GM12875 (cell line): Measurements from ENCODE around the gene ANO2.

Experiments used
- H3K4me3 ChIP-seq: one replicate; pipeline ENCODE4 v1.5.1; 2011; ENCODE audit warnings: low read depth, low read length, control low read depth
- TF ChIP-seq, protein P1 (sequence below): IDR thresholded peaks from 2 replicates; pipeline ENCODE4 v1.5.1; 2011; ENCODE audit warnings: low read depth, mild to moderate bottlenecking, control low read depth, inconsistent platforms, low read length, moderate library complexity, borderline replicate concordance; ENCODE audit not compliant: insufficient read depth

Gene ANO2

DNA sequence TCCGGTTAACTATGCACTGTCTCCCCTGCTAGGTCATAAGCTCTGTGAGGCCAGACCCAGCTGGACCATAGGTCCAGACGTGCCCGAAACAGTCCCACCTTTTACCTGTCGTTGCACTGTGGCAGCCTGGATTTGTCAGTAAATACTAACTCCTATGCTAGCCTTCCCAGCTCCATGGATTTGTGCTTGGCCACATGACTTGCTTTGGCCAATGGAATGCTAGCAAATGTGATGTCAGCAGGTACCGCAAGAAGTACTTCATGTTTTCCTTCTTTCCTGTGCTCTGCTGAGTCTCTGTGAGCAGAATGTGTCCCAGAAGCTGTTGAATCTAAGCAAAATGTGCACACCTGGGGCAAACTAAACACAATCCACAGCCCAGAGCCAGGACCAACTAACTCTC, 157.2 kb downstream of the ANO2 start:
- TF ChIP-seq, protein P1, sequence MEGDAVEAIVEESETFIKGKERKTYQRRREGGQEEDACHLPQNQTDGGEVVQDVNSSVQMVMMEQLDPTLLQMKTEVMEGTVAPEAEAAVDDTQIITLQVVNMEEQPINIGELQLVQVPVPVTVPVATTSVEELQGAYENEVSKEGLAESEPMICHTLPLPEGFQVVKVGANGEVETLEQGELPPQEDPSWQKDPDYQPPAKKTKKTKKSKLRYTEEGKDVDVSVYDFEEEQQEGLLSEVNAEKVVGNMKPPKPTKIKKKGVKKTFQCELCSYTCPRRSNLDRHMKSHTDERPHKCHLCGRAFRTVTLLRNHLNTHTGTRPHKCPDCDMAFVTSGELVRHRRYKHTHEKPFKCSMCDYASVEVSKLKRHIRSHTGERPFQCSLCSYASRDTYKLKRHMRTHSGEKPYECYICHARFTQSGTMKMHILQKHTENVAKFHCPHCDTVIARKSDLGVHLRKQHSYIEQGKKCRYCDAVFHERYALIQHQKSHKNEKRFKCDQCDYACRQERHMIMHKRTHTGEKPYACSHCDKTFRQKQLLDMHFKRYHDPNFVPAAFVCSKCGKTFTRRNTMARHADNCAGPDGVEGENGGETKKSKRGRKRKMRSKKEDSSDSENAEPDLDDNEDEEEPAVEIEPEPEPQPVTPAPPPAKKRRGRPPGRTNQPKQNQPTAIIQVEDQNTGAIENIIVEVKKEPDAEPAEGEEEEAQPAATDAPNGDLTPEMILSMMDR = no peak
- H3K4me3 ChIP-seq = no peak overlapping the region

DNA sequence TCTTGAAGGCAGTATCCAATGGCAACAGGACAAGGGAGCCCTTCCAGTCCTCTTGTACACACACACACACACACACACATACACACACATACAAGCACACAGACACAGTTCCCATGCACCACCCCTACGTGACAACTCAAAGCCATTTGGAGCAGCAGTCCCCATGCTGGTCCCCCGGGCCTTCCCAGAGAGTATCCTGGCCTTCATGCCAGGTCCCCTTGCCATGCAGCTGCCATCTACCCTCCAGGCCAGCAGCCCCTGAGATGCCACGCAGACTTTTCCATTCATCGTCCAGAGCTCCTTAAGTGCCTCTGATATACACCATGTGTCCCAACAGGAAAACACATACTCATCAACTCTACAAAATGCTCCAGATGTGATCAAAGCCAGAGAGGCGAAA, 159.5 kb downstream of the ANO2 start:
- H3K4me3 ChIP-seq = no peak overlapping the region
- TF ChIP-seq, protein P1 = no peak

DNA sequence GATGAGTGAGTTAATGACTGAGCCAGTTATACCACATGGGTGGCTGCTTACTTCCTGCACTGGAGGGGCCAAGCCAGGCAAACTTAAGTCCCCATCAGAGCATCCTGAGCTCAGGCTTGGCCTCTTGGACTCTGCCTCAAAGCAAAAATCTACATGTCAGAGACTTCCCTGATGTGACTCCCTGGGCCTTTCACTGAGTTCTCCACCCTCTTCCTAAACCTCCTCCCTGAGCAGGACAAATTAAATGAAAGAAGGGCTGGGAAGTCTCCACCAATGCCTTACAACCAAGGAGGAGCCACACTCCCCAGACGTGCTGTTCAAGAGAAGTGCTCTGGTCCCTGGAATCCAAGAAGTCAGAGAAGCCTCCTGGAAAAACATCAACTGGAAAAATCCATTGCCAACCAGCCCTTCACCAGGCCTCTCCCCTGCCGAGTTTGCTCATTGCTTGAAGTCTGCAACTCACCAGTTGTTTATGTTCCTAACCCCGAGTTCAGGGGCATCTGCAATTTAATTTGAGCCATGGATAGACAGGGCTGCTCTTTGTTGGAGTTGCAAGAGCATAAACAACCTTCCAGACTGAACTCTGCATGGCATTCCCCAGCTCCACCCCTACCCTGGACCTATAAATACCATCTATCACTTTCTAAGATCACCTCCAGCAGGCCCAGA, 160.5 kb downstream of the ANO2 start:
- no peak overlapping the region for H3K4me3 ChIP-seq
- TF ChIP-seq, protein P1 = no peak

DNA sequence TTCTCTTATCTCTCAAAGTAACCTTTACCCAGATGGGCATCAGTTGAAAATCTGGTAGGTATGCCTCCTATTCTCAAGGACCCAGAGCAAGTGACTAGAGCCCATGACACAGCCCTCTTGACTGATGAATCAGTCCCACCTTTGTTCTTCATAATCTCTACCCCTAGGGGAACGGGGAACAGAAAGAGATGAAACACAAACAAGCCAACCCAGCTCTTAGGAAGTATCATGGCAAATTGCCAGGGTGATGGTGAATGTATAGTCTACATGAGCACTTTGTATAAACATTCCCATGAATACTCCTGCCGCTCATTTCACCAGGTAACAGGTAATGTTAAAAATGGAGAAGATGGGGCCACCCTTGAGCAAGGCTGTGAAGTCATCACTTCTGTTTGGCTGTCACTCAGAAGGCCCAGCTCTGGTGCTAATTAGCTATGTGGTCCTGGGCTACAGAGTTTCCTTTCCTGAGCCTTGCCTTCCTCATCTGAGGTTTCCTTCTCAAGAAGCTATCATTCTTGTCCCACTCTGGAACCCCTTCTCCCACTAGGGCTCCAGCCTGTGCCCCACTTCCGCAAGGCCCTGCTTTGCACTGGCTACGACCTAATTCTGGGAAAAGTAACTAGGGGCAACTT, 161.7 kb downstream of the ANO2 start:
- TF ChIP-seq, protein P1 = no peak
- H3K4me3 ChIP-seq = no peak overlapping the region

DNA sequence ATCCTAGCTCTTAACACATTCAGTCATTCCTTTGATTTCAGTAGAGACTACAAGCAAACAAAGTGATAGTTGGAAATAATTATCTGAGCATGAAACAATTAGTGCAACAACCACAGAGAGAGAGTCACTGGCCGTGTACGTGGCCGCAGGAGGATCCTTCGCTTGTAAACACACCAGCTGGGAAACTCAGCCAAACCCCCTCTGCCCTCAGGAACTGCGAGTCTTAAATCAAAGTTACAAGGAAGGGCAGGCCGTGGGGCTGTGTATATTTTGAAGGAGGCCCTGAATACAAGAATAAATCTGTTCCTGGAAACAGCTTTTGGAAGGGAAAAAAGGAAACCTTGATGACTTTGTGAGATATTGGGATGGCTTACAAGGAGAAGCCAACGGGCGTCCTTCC, 164.5 kb downstream of the ANO2 start:
- TF ChIP-seq, protein P1 = no peak
- no peak overlapping the region for H3K4me3 ChIP-seq

DNA sequence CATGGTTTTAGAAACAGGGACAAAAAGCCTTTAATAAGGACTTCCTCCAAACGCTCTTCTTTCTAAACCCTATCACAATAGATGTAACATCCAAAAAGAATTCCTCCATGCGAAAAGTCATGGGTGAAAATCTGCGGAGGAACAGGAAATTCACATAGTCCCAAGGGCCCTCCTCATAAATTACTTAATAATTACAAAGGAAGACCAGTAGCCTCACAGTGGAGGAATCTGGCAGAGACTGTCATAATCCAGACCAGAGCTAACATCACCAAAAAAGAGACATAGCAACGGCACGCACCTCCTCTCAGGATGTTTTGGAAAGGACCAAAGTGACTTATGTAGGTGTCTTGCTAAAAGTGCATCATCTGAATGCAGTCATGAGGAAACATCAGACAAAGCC, 165.7 kb downstream of the ANO2 start:
- no peak overlapping the region for H3K4me3 ChIP-seq
- TF ChIP-seq, protein P1 = no peak

DNA sequence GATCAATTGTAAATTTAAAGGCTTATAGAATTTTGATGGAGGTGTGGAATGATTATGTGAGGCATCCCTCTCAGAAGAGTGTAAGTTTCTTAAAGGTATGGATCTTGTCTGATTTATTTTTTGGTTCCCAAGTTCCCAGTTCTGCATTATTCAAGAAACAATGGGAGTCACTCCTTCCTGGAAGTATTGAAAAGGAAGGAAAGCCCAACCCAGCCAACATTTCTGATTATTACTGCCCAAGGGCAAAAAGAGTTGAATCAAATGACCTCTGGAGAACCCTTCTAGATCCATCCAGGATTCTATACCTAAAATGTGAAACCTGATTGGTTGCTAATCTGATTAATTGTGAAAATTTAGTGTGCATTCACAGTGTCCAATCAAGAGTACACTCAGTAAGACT, 166.2 kb downstream of the ANO2 start:
- H3K4me3 ChIP-seq = no peak overlapping the region
- TF ChIP-seq, protein P1 = no peak
